Measurements from ENCODE around the gene ELOA. TPM values are rescaled to one million over a fixed set of nuclear protein-coding genes. Genes with fewer than 3 reads are reported as not detected.
A peak's percentile ranks its signal among the peaks of the same experiment; 100 is the strongest.
"Not testable (repeated sequence)": the region's sequence is repeated elsewhere in the genome, so short reads cannot be mapped to it uniquely, and the experiment has no call there.

The ELOA gene
- total RNA-seq, 2 experiments from 2014 or later: 29.7 to 29.9 TPM

DNA sequence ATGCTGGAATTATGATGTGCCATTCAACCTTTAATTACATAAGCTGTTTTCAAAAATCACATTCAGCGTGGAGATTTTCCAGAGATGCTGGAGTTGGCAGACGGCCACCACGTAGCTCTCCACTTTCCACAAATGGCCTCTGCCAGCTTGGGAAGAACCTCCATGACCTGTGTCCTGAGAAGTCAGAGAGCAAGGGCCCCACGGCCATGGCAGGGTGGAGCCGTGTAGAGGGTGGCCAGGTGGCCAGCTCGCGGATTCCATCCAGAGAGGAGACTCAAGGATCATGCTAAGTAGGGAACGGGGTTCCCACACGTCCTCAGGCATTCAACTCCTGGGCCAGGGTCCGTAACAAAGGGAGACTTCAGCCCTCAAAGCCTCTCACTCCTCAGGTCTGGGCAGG lies 58.6 kb downstream of the ELOA start:
- Mint-ChIP-seq H3K27ac (no peak overlapping the region), H3K9me3 (no peaks in the 10 kb centered on the region), H3K27me3 (no peaks in the 10 kb centered on the region), H3K4me1 (ENCODE audit: low read depth) (peaks cover 13% of the 10 kb centered on the region), H3K36me3 (ENCODE audit: low read depth) (peaks cover 17% of the 10 kb centered on the region), H3K4me3 (peak overlapping the region; percentile 92)
- intact Hi-C loops (cut with micrococcal nuclease): loop anchor here (5.0 kb wide), 1 partner anchor 65 kb away; the partner anchor contains the start of gene FUCA1
- ATAC-seq: no peak
- DNase-seq: no peak
- TF ChIP-seq, protein P1, sequence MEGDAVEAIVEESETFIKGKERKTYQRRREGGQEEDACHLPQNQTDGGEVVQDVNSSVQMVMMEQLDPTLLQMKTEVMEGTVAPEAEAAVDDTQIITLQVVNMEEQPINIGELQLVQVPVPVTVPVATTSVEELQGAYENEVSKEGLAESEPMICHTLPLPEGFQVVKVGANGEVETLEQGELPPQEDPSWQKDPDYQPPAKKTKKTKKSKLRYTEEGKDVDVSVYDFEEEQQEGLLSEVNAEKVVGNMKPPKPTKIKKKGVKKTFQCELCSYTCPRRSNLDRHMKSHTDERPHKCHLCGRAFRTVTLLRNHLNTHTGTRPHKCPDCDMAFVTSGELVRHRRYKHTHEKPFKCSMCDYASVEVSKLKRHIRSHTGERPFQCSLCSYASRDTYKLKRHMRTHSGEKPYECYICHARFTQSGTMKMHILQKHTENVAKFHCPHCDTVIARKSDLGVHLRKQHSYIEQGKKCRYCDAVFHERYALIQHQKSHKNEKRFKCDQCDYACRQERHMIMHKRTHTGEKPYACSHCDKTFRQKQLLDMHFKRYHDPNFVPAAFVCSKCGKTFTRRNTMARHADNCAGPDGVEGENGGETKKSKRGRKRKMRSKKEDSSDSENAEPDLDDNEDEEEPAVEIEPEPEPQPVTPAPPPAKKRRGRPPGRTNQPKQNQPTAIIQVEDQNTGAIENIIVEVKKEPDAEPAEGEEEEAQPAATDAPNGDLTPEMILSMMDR (IDR thresholded peaks at IDR 0.05): no peak
- CTCF ChIA-PET: interaction anchor here (1.0 to 5.5 kb wide), 8 partner anchors 9 to 115 kb away, joined by 3 to 47 read pairs (median 6); partner anchors contain the start of genes LYPLA2 and PITHD1
- POLR2A ChIA-PET: interaction anchor here (0.8 to 16.5 kb wide), 11 partner anchors 8 to 179 kb away, joined by 3 to 168 read pairs (median 5); partner anchors contain the start of genes HMGCL, LYPLA2, PITHD1 and PNRC2

DNA sequence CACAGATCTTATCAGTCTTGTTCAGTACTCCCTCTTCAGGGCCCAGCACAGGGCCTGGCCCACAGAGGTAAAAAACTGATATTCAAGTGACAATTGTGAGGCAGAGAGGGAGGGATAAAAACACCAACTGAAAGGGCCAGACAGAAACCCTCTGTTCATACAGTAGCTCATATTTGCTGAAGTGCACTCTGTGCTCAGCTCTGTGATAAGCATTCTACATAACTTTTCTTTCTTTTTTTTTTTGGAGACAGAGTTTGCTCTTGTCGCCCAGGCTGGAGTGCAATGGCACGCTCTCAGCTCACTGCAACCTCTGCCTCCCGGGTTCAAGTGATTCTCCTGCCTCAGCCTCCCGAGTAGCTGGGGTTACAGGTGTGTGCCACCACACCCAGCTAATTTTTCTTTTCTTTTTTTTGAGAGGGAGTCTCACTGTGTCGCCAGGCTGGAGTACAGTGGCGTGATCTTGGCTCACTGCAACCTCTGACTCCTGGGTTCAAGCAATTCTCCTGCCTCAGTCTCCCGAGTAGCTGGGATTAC lies 59.6 kb downstream of the ELOA start:
- DNase-seq, ATAC-seq, H3K9me3 Mint-ChIP-seq, H3K27ac Mint-ChIP-seq, H3K27me3 Mint-ChIP-seq, H3K4me3 Mint-ChIP-seq: not testable (repeated sequence)
- Mint-ChIP-seq H3K4me1 (ENCODE audit: low read depth) (peaks cover 13% of the 10 kb centered on the region), H3K36me3 (ENCODE audit: low read depth) (peaks cover 12% of the 10 kb centered on the region)
- intact Hi-C loops (cut with micrococcal nuclease): loop anchor here (5.0 kb wide), 1 partner anchor 64 kb away; the partner anchor contains the start of gene FUCA1
- ChIA-PET POLR2A (interaction anchor here (1.6 to 16.5 kb wide), 4 partner anchors 10 to 24 kb away, joined by 3 to 168 read pairs (median 16); partner anchors contain the start of genes LYPLA2 and PITHD1), CTCF (interaction anchor here (0.5 to 5.5 kb wide), 7 partner anchors 8 to 496 kb away, joined by 3 to 47 read pairs (median 6); no protein-coding TSS in a partner anchor)

DNA sequence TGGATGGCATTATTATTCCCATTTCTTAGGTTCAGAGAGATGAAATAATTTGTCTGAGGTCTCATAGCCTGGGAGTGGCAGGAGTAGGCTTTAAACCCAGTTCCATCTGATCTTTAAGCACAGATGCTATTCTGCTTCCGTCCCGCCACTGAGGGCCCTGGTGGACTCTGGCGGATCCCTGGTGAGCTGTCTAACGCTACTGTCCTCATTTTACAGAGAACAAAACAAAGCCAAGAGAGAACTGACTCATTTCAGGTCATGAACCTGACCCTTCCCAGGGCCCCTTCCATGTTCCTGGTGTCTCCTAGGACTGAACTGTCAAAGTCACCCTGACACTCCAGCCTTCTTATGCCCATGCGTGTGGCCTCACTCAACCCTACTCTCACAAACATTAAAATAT lies 60.4 kb downstream of the ELOA start:
- no peak overlapping the region for H3K27ac Mint-ChIP-seq
- no peak overlapping the region for H3K4me3 Mint-ChIP-seq
- intact Hi-C loops (cut with micrococcal nuclease): loop anchor here (5.0 kb wide), 1 partner anchor 64 kb away; the partner anchor contains the start of gene FUCA1
- POLR2A ChIA-PET: interaction anchor here (0.7 kb wide), 1 partner anchor 23 kb away, joined by 3 read pairs; no protein-coding TSS in a partner anchor
- CTCF ChIA-PET: interaction anchor here (2.5 kb wide), 1 partner anchor 113 kb away, joined by 13 read pairs; no protein-coding TSS in a partner anchor
- DNase-seq (no peak), ATAC-seq (no peak)
- TF ChIP-seq, protein P1 (IDR thresholded peaks at IDR 0.05): no peak
- H3K36me3 Mint-ChIP-seq (ENCODE audit: low read depth): peaks cover 7% of the 10 kb centered on the region
- H3K4me1 Mint-ChIP-seq (ENCODE audit: low read depth): peaks cover 10% of the 10 kb centered on the region
- no peaks in the 10 kb centered on the region for H3K9me3 Mint-ChIP-seq
- no peaks in the 10 kb centered on the region for H3K27me3 Mint-ChIP-seq

DNA sequence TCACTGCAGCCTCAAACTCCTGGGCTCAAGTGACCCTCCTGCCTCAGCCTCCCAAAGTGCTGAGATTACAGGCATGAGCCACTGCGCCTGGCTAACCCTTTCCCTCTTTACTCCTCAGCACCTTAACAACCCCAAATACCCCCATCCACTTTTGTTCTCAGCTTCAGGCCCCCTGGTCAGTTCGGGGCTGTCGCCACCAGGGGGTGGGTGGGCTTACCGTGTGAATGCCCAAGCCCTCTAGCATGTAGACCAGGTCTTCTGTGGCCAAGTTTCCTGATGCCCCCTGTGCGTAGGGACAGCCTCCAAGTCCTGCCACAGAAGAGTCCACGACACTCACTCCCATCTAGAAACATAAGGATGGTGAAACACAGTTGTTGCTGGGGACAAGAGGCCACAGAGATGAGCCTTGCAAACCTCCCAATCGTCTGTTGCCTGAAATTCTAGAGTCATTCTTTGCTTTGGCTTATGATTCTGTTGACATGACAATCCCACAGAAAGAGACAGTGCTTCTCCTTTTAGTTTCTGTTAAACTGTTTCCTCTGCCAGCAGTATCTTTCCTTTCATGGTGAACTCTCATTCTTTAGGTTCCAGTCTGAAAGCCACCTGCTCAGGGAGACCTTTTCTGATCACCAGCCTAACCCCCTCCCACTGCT lies 61.0 kb downstream of the ELOA start:
- peaks cover 5% of the 10 kb centered on the region for H3K36me3 Mint-ChIP-seq (ENCODE audit: low read depth)
- intact Hi-C loops (cut with micrococcal nuclease): loop anchor here (5.0 kb wide), 1 partner anchor 63 kb away; the partner anchor contains the start of gene FUCA1
- ATAC-seq (no peak), DNase-seq (no peak)
- no peak overlapping the region for H3K27ac Mint-ChIP-seq
- POLR2A ChIA-PET: interaction anchor here (0.7 kb wide), 1 partner anchor 24 kb away, joined by 3 read pairs; no protein-coding TSS in a partner anchor
- no peaks in the 10 kb centered on the region for H3K27me3 Mint-ChIP-seq
- no peaks in the 10 kb centered on the region for H3K9me3 Mint-ChIP-seq
- TF ChIP-seq, protein P1 (IDR thresholded peaks at IDR 0.05): no peak
- CTCF ChIA-PET: interaction anchor here (1.2 kb wide), 1 partner anchor 32 kb away, joined by 3 read pairs; no protein-coding TSS in a partner anchor
- H3K4me1 Mint-ChIP-seq (ENCODE audit: low read depth): peaks cover 8% of the 10 kb centered on the region
- no peak overlapping the region for H3K4me3 Mint-ChIP-seq

DNA sequence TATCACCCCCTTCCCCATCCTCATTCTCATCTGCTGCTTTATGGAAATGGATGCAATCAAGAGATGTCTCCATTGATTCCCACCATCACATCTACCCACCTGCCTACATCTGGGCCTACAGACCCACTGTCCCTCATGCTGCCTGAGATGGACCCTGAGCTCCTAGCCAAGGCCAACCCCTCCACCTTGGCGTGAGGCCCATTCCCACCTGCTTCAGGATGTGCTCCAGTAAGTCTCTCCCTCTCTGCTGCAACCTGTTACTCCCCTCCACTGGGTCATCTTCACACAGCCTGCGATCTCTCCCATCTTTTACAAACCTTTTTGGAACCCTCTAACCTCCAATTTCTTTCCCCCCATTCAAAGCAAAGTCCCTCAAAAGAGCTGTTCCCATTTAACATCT lies 61.8 kb downstream of the ELOA start:
- POLR2A ChIA-PET: interaction anchor here (0.6 to 1.1 kb wide), 2 partner anchors 13 to 29 kb away, joined by 3 to 5 read pairs; no protein-coding TSS in a partner anchor
- no peaks in the 10 kb centered on the region for H3K27me3 Mint-ChIP-seq
- intact Hi-C loops (cut with micrococcal nuclease): no loop called here
- H3K36me3 Mint-ChIP-seq (ENCODE audit: low read depth): no peaks in the 10 kb centered on the region
- H3K4me3 Mint-ChIP-seq: no peak overlapping the region
- no peak overlapping the region for H3K27ac Mint-ChIP-seq
- peaks cover 6% of the 10 kb centered on the region for H3K4me1 Mint-ChIP-seq (ENCODE audit: low read depth)
- CTCF ChIA-PET: interaction anchor here (0.9 to 1.2 kb wide), 3 partner anchors 20 to 119 kb away, joined by 3 read pairs; partner anchors contain the start of gene HMGCL
- no peaks in the 10 kb centered on the region for H3K9me3 Mint-ChIP-seq
- DNase-seq (no peak), ATAC-seq (no peak)
- TF ChIP-seq, protein P1 (IDR thresholded peaks at IDR 0.05): no peak
